B cell (primary cell): ENCODE data around the gene NPR2. TPM values are rescaled to one million over a fixed set of nuclear protein-coding genes. Genes with fewer than 3 reads are reported as not detected.

Source experiments
- ATAC-seq: fragments of 200-7000 bp; cut with Tn5 transposase; one replicate; pipeline ENCODE4 v1.10.0; 2021; ENCODE audit warnings: low read depth, mild to moderate bottlenecking, moderate number of reproducible peaks, moderate library complexity
- CTCF ChIA-PET: fragments of 350-600 bp; sonication (Branson Sonifier 250); formaldehyde crosslinking; loops from one replicate; lab custom pipeline; 2021; ENCODE audit warnings: antibody characterized with exemption, inconsistent platforms; lab: Charles Lee
- POLR2A ChIA-PET: fragments of 350-600 bp; sonication (Branson Sonifier 250); formaldehyde crosslinking; loops from one replicate; lab custom pipeline; 2021; ENCODE audit warnings: antibody characterized with exemption; lab: Charles Lee
- DNase-seq: peaks from one replicate; pipeline ENCODE4 v3.0.0; 2013
- H2AFZ ChIP-seq: 2 replicates; pipeline ENCODE4 v1.6.1; 2012; ENCODE audit warnings: mild to moderate bottlenecking, low read depth, low read length; ENCODE audit not compliant: insufficient read depth, poor library complexity, severe bottlenecking
- H3K27ac ChIP-seq, 2 donors: 1 replicate in 1 of 2; 2 replicates in 1 of 2; pipeline ENCODE4 v1.5.1; 2012 to 2013; ENCODE audit warnings: low read length in 2 of 2, mild to moderate bottlenecking in 2 of 2, moderate library complexity in 1 of 2
- H3K27me3 ChIP-seq, 4 experiments: fragments of 200-600 bp in 1 of 4; sonication (generic) in 1 of 4; replicated peaks in 1 of 4; 1 replicate in 2 of 4; 2 replicates in 2 of 4; pipeline versions ENCODE4 v1.6.1 to v1.7.0; 2013 to 2016; ENCODE audit warnings: low read length in 3 of 4, mild to moderate bottlenecking in 2 of 4, mixed read lengths in 1 of 4, moderate library complexity in 1 of 4; ENCODE audit not compliant: insufficient read depth in 4 of 4, control insufficient read depth in 3 of 4; ENCODE audit errors: control extremely low read depth in 1 of 4
- H3K36me3 ChIP-seq, 2 experiments: replicated peaks in 1 of 2; 1 replicate in 1 of 2; 2 replicates in 1 of 2; pipeline versions ENCODE4 v1.6.1 to v1.7.1; 2013; ENCODE audit warnings: low read length in 1 of 2; ENCODE audit not compliant: insufficient read depth in 2 of 2, control insufficient read depth in 1 of 2; ENCODE audit errors: control extremely low read depth in 1 of 2, extremely low read depth in 1 of 2
- H3K4me1 ChIP-seq, 2 donors: fragments of 200-600 bp in 1 of 2; sonication (generic) in 1 of 2; 1 replicate in 1 of 2; 2 replicates in 1 of 2; pipeline versions ENCODE4 v1.5.1 to v1.6.1; 2013 to 2017; ENCODE audit warnings: low read length in 2 of 2; ENCODE audit not compliant: control insufficient read depth in 2 of 2, insufficient read depth in 2 of 2
- H3K4me2 ChIP-seq: replicated peaks from 2 replicates; pipeline ENCODE3; 2012; ENCODE audit warnings: mild to moderate bottlenecking, low read depth, low read length; ENCODE audit not compliant: poor library complexity, severe bottlenecking
- H3K4me3 ChIP-seq, 5 experiments: fragments of 200-600 bp in 1 of 5; sonication (generic) in 1 of 5; 1 replicate in 3 of 5; 2 replicates in 2 of 5; pipeline versions ENCODE4 v1.5.1 to v1.7.0; 2011 to 2016; ENCODE audit warnings: low read length in 4 of 5, mild to moderate bottlenecking in 4 of 5, low read depth in 2 of 5, control low read depth in 1 of 5, moderate library complexity in 1 of 5; ENCODE audit not compliant: insufficient read depth in 1 of 5; ENCODE audit errors: control extremely low read depth in 1 of 5, extremely low read depth in 1 of 5
- H3K79me2 ChIP-seq: fragments of 200-600 bp; sonication (generic); one replicate; pipeline ENCODE4 v1.6.0; 2016; ENCODE audit warnings: low read length; ENCODE audit not compliant: control insufficient read depth, insufficient read depth
- H3K9ac ChIP-seq: fragments of 200-600 bp; sonication (generic); 2 replicates; pipeline ENCODE4 v1.6.1; 2017; ENCODE audit warnings: mild to moderate bottlenecking, low read length, moderate library complexity
- H3K9me3 ChIP-seq, 3 donors: one replicate each; pipeline versions ENCODE4 v1.6.1 to v1.7.1; 2013; ENCODE audit warnings: low read length in 2 of 3; ENCODE audit not compliant: control insufficient read depth in 2 of 3, insufficient read depth in 1 of 3; ENCODE audit errors: control extremely low read depth in 1 of 3
- H4K20me1 ChIP-seq: 2 replicates; pipeline ENCODE4 v1.6.0; 2012; ENCODE audit warnings: mild to moderate bottlenecking, low read length; ENCODE audit not compliant: insufficient read depth, control insufficient read depth, poor library complexity, severe bottlenecking
- H3K27ac Mint-ChIP-seq: one replicate; pipeline ENCODE4 v1.8.0; 2021; ENCODE audit warnings: mixed read lengths
- H3K27me3 Mint-ChIP-seq: one replicate; pipeline ENCODE4 v1.8.0; 2021; ENCODE audit warnings: mixed read lengths
- H3K4me1 Mint-ChIP-seq: one replicate; pipeline ENCODE4 v1.8.0; 2021; ENCODE audit warnings: mixed read lengths
- H3K4me3 Mint-ChIP-seq: one replicate; pipeline ENCODE4 v1.8.0; 2021; ENCODE audit warnings: mixed read lengths
- H3K9me3 Mint-ChIP-seq: one replicate; pipeline ENCODE4 v1.8.0; 2022; ENCODE audit warnings: mixed read lengths; ENCODE audit not compliant: insufficient read depth
- CTCF ChIP-seq: fragments of 200-600 bp; IDR thresholded peaks from one replicate; pipeline ENCODE4 v1.8.0; 2022; ENCODE audit warnings: antibody characterized with exemption, mild to moderate bottlenecking
- EZH2 ChIP-seq: IDR thresholded peaks from 2 replicates; pipeline ENCODE4 v1.6.1; 2012; ENCODE audit warnings: borderline replicate concordance, low read depth, mild to moderate bottlenecking, moderate library complexity, low read length; ENCODE audit not compliant: insufficient read depth, poor library complexity, severe bottlenecking
- WGBS: methylation state at CpG from one replicate; pipeline ENCODE4 v1.1.5; 2013; ENCODE audit warnings: missing lambda C conversion rate; ENCODE audit not compliant: insufficient coverage; 5-methylcytosine and 5-hydroxymethylcytosine counted together
- intact Hi-C: fragments of 100-400 bp; cut with micrococcal nuclease; formaldehyde crosslinking; loops from one replicate; pipeline ENCODE4 v1.10.0; 2022
- polyA plus RNA-seq: library from polyadenylated mRNA; depleted of rRNA; stranded (reverse); fragments of >200 nt; gene quantifications from 2 replicates; pipeline ENCODE4 v1.2.3, GENCODE V29; 2012
- total RNA-seq, 2 donors: library from RNA; stranded (reverse); fragments of 120-200 nt in 1 of 2; gene quantifications; 1 replicate in 1 of 2; 2 replicates in 1 of 2; pipeline versions ENCODE4 v1.2.3 to v1.2.4, GENCODE V29; 2013 to 2022

Gene NPR2
- total and polyA plus RNA-seq, 2 donors (not counting 1 experiment from before 2014, with no cell fraction given): 7.6 to 8.0 TPM

- Histone ChIP-seq H3K79me2 (peaks cover 3% of the 10 kb centered on the region), H3K9me3 (no peaks in the 10 kb centered on the region), H3K36me3 (no peaks in the 10 kb centered on the region), H3K4me3 (no peak overlapping the region), H3K4me2 (no peak overlapping the region), H3K9ac (no peak overlapping the region), H3K4me1 (peaks cover 32 to 40% of the 10 kb centered on the region in 2 donors), H4K20me1 (no peaks in the 10 kb centered on the region), H2AFZ (no peak overlapping the region), H3K27ac (no peak overlapping the region), H3K27me3 (no peaks in the 10 kb centered on the region)
- DNase-seq (no peak), ATAC-seq (no peak)
- intact Hi-C loops: no loop called here
- TF ChIP-seq EZH2 (no peak), CTCF (no peak)
- POLR2A ChIA-PET: no interaction called here
- H3K4me3 Mint-ChIP-seq: no peak overlapping the region
- H3K27ac Mint-ChIP-seq: no peak overlapping the region
- peaks cover 47% of the 10 kb centered on the region for H3K4me1 Mint-ChIP-seq
- 79% methylated on average over 2 of the region's 2 CpGs for WGBS
- H3K27me3 Mint-ChIP-seq: no peaks in the 10 kb centered on the region
- H3K9me3 Mint-ChIP-seq: no peaks in the 10 kb centered on the region
- CTCF ChIA-PET: interaction anchor here (1.4 to 7.4 kb wide), 4 partner anchors 9 to 46 kb away, joined by 4 to 54 read pairs (median 6); partner anchors contain the start of genes FAM221B and TMEM8B
Measured at GRCh38 chr9:35835766-35836165, 44.4 kb downstream of the NPR2 start.

GRCh38 chr9:35836595-35836994 lies 45.2 kb downstream of the NPR2 start:
- Mint-ChIP-seq H3K27ac (no peak overlapping the region), H3K4me3 (no peak overlapping the region), H3K4me1 (peaks cover 47% of the 10 kb centered on the region), H3K27me3 (no peaks in the 10 kb centered on the region), H3K9me3 (no peaks in the 10 kb centered on the region)
- Histone ChIP-seq H3K9me3 (no peaks in the 10 kb centered on the region), H3K79me2 (peaks cover 3% of the 10 kb centered on the region), H3K36me3 (no peaks in the 10 kb centered on the region), H3K9ac (no peak overlapping the region), H3K27ac (no peak overlapping the region), H3K4me1 (peaks cover 32 to 41% of the 10 kb centered on the region in 2 donors), H3K4me2 (no peak overlapping the region), H3K27me3 (no peaks in the 10 kb centered on the region), H2AFZ (no peak overlapping the region), H3K4me3 (no peak overlapping the region), H4K20me1 (no peaks in the 10 kb centered on the region)
- ChIA-PET CTCF (interaction anchor here (1.4 to 7.4 kb wide), 4 partner anchors 9 to 46 kb away, joined by 4 to 54 read pairs (median 6); partner anchors contain the start of genes FAM221B and TMEM8B), POLR2A (no interaction called here)
- no peak for TF ChIP-seq EZH2
- no peak for TF ChIP-seq CTCF
- no peak for ATAC-seq
- no peak for DNase-seq
- WGBS: 100% methylated on average over 5 of the region's 5 CpGs
- intact Hi-C loops: no loop called here
